ENCODE measurements around the gene UGT1A6.
"Not testable (repeated sequence)": the region's sequence is repeated elsewhere in the genome, so short reads cannot be mapped to it uniquely, and the experiment has no call there.

DNA sequence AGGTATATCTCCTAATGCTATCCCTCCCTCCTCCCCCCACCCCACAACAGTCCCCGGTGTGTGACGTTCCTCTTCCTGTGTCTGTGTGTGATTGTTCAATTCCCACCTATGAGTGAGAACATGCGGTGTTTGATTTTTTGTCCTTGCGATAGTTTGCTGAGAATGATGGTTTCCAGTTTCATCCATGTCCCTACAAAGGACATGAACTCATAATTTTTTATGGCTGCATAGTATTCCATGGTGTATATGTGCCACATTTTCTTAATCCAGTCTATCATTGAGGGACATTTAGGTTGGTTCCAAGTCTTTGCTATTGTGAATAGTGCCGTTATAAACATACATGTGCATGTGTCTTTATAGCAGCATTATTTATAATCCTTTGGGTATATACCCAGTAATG lies 8.2 kb downstream of the UGT1A6 start:
- TF ChIP-seq, protein P1, sequence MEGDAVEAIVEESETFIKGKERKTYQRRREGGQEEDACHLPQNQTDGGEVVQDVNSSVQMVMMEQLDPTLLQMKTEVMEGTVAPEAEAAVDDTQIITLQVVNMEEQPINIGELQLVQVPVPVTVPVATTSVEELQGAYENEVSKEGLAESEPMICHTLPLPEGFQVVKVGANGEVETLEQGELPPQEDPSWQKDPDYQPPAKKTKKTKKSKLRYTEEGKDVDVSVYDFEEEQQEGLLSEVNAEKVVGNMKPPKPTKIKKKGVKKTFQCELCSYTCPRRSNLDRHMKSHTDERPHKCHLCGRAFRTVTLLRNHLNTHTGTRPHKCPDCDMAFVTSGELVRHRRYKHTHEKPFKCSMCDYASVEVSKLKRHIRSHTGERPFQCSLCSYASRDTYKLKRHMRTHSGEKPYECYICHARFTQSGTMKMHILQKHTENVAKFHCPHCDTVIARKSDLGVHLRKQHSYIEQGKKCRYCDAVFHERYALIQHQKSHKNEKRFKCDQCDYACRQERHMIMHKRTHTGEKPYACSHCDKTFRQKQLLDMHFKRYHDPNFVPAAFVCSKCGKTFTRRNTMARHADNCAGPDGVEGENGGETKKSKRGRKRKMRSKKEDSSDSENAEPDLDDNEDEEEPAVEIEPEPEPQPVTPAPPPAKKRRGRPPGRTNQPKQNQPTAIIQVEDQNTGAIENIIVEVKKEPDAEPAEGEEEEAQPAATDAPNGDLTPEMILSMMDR (IDR thresholded peaks at IDR 0.05; ENCODE audit: low read length) = not testable (repeated sequence)
- not testable (repeated sequence) for TF ChIP-seq EZH2 (IDR thresholded peaks at IDR 0.05; ENCODE audit: borderline replicate concordance, low read length)
